Neural cell (in vitro differentiated cells): Measurements from ENCODE around the gene UBAP1L.

Experiments used
- CTCF ChIP-seq: fragments of 450-650 bp; IDR thresholded peaks from 2 replicates; pipeline ENCODE4 v1.5.1; 2014; ENCODE audit warnings: antibody characterized with exemption, mild to moderate bottlenecking, moderate library complexity; ENCODE audit not compliant: poor library complexity, severe bottlenecking
- EP300 ChIP-seq: fragments of 450-650 bp; conservative IDR thresholded peaks from 2 replicates; pipeline ENCODE4 v1.6.1; 2014; ENCODE audit warnings: antibody characterized with exemption, mild to moderate bottlenecking, moderate library complexity; ENCODE audit not compliant: poor library complexity, severe bottlenecking
- EZH2 ChIP-seq: fragments of 200-600, 300-800 bp; shearing (Covaris generic), sonication (generic); IDR thresholded peaks from 2 replicates; pipeline ENCODE4 v1.6.1; 2014; ENCODE audit warnings: antibody characterized with exemption, low read length, borderline replicate concordance, mild to moderate bottlenecking; ENCODE audit not compliant: insufficient read depth, poor library complexity, severe bottlenecking
- MXI1 ChIP-seq: fragments of 450-650 bp; conservative IDR thresholded peaks from 2 replicates; pipeline ENCODE4 v1.6.1; 2014; ENCODE audit warnings: antibody characterized with exemption, mild to moderate bottlenecking; ENCODE audit not compliant: poor library complexity, severe bottlenecking
- POLR2AphosphoS5 ChIP-seq: IDR thresholded peaks from 2 replicates; pipeline ENCODE4 v1.6.1; 2012
- RAD21 ChIP-seq: fragments of 450-650 bp; conservative IDR thresholded peaks from 2 replicates; pipeline ENCODE4 v1.6.1; 2014; ENCODE audit warnings: antibody characterized with exemption, mild to moderate bottlenecking, moderate library complexity
- SMC3 ChIP-seq: fragments of 450-650 bp; conservative IDR thresholded peaks from 2 replicates; pipeline ENCODE4 v1.6.1; 2014; ENCODE audit warnings: antibody characterized with exemption, mild to moderate bottlenecking, moderate library complexity; ENCODE audit not compliant: poor library complexity
- TAF1 ChIP-seq: IDR thresholded peaks from 2 replicates; pipeline ENCODE4 v1.6.1; 2012; ENCODE audit warnings: low read depth
- TF ChIP-seq, protein P1 (sequence below): IDR thresholded peaks from 2 replicates; pipeline ENCODE4 v1.6.1; 2012; ENCODE audit warnings: borderline replicate concordance

DNA sequence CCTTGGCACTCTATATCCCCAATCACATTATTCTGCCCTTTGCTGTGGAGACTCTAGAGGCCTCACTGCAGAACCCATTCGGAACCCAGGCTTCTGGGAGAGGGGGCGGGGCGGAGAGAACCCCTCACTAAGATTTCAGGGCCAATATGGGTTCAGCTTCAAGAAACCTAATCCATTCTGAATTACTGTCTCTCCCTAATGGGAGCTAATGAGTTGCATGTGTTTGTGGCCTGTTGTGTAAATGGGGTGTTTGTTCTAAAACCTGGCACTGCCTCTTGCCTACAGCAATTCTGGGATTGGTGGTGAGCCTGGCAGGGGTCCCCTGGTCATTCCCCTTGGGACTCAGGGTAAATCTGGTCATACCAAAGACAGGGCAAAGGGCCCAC, 46.6 kb downstream of the UBAP1L start:
- TF ChIP-seq EP300 (no peak), CTCF (no peak), POLR2AphosphoS5 (no peak), EZH2 (no peak), MXI1 (no peak), SMC3 (no peak), TAF1 (no peak), RAD21 (no peak)
- TF ChIP-seq, protein P1, sequence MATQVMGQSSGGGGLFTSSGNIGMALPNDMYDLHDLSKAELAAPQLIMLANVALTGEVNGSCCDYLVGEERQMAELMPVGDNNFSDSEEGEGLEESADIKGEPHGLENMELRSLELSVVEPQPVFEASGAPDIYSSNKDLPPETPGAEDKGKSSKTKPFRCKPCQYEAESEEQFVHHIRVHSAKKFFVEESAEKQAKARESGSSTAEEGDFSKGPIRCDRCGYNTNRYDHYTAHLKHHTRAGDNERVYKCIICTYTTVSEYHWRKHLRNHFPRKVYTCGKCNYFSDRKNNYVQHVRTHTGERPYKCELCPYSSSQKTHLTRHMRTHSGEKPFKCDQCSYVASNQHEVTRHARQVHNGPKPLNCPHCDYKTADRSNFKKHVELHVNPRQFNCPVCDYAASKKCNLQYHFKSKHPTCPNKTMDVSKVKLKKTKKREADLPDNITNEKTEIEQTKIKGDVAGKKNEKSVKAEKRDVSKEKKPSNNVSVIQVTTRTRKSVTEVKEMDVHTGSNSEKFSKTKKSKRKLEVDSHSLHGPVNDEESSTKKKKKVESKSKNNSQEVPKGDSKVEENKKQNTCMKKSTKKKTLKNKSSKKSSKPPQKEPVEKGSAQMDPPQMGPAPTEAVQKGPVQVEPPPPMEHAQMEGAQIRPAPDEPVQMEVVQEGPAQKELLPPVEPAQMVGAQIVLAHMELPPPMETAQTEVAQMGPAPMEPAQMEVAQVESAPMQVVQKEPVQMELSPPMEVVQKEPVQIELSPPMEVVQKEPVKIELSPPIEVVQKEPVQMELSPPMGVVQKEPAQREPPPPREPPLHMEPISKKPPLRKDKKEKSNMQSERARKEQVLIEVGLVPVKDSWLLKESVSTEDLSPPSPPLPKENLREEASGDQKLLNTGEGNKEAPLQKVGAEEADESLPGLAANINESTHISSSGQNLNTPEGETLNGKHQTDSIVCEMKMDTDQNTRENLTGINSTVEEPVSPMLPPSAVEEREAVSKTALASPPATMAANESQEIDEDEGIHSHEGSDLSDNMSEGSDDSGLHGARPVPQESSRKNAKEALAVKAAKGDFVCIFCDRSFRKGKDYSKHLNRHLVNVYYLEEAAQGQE, result no peak
